ENCODE data around the gene MBD5.

- TF ChIP-seq CTCF (IDR thresholded peaks at IDR 0.05) (no peak), MAZ (IDR thresholded peaks at IDR 0.05; ENCODE audit: borderline replicate concordance, low read depth, low read length) (no peak), RAD21 (conservative IDR thresholded peaks at IDR 0.05 in 1 of 2, IDR thresholded peaks at IDR 0.05 in 1 of 2) (no peak), TFCP2L1 (CRISPR knock-in tag; IDR thresholded peaks at IDR 0.05) (no peak), SMC3 (IDR thresholded peaks at IDR 0.05) (no peak), EP300 (IDR thresholded peaks at IDR 0.05) (no peak), MAX (IDR thresholded peaks at IDR 0.05) (no peak), ELK1 (IDR thresholded peaks at IDR 0.05; ENCODE audit: low read depth, low read length) (no peak), CBX2 (IDR thresholded peaks at IDR 0.05; ENCODE audit: borderline replicate concordance, low read depth) (no peak), EHMT2 (IDR thresholded peaks at IDR 0.05; ENCODE audit: low read depth) (no peak)
These were observed 395.4 kb downstream of the MBD5 start for GRCh38 chr2:148416248-148416647.

Measured in A549 (cell line).